GM21367 (cell line): ENCODE data around the gene ARHGEF17.
A peak's percentile ranks its signal among the peaks of the same experiment; 100 is the strongest.

Experiments
- ATAC-seq: cut with Tn5 transposase; IDR thresholded peaks from one replicate; pipeline ENCODE4 v1.9.1; 2021; ENCODE audit not compliant: unreplicated experiment

The ARHGEF17 gene

GRCh38 chr11:73312036-73312435, 4.0 kb downstream of the ARHGEF17 start:
- ATAC-seq, result no peak

- ATAC-seq, result no peak
Observed at GRCh38 chr11:73312851-73313327, 4.8 kb downstream of the ARHGEF17 start.

GRCh38 chr11:73313652-73314051, 5.6 kb downstream of the ARHGEF17 start:
- ATAC-seq, result no peak

- no peak for ATAC-seq
Observed at GRCh38 chr11:73314117-73314961, 6.3 kb downstream of the ARHGEF17 start.

GRCh38 chr11:73315293-73316020, 7.4 kb downstream of the ARHGEF17 start:
- no peak for ATAC-seq

- no peak for ATAC-seq
Observed at GRCh38 chr11:73316422-73316821, 8.3 kb downstream of the ARHGEF17 start.

GRCh38 chr11:73317373-73317772, 9.3 kb downstream of the ARHGEF17 start:
- ATAC-seq, result no peak

GRCh38 chr11:73317803-73318202, 9.7 kb downstream of the ARHGEF17 start:
- ATAC-seq, result no peak

GRCh38 chr11:73318501-73319011, 10.5 kb downstream of the ARHGEF17 start:
- ATAC-seq, result no peak

GRCh38 chr11:73320763-73321603, 12.9 kb downstream of the ARHGEF17 start:
- ATAC-seq, result no peak

- no peak for ATAC-seq
Observed at GRCh38 chr11:73321604-73322381, 13.7 kb downstream of the ARHGEF17 start.

GRCh38 chr11:73322382-73323306, 14.6 kb downstream of the ARHGEF17 start:
- no peak for ATAC-seq

- no peak for ATAC-seq
Observed at GRCh38 chr11:73323464-73323863, 15.4 kb downstream of the ARHGEF17 start.

GRCh38 chr11:73324116-73324515, 16.0 kb downstream of the ARHGEF17 start:
- ATAC-seq, result no peak

- no peak for ATAC-seq
Observed at GRCh38 chr11:73324665-73325035, 16.6 kb downstream of the ARHGEF17 start.

GRCh38 chr11:73325036-73325981, 17.2 kb downstream of the ARHGEF17 start:
- ATAC-seq, result peak; percentile 58

- no peak for ATAC-seq
Observed at GRCh38 chr11:73326929-73327811, 19.1 kb downstream of the ARHGEF17 start.
